Spleen (tissue), 7 donors: ENCODE measurements around the gene DNAJB6.
A peak's percentile ranks its signal among the peaks of the same experiment; 100 is the strongest.

Experiments used
- CTCF ChIP-seq, 11 experiments: fragments of 200-600 bp in 7 of 11; fragments of 450-650 bp in 4 of 11; sonication (generic) in 4 of 11; IDR thresholded peaks in 8 of 11; conservative IDR thresholded peaks in 3 of 11; 1 replicate in 7 of 11; 2 replicates in 4 of 11; pipeline versions ENCODE4 v1.4.0 to v1.8.0; 2016 to 2021; ENCODE audit warnings: antibody characterized with exemption in 11 of 11, inconsistent platforms in 4 of 11, mild to moderate bottlenecking in 1 of 11
- POLR2A ChIP-seq, 3 donors: fragments of 450-650 bp; IDR thresholded peaks; one replicate each; pipeline ENCODE4 v1.5.1; 2017; ENCODE audit warnings: antibody characterized with exemption in 3 of 3, mild to moderate bottlenecking in 1 of 3
- POLR2AphosphoS5 ChIP-seq, 3 donors: sonication (generic); formaldehyde crosslinking; IDR thresholded peaks; one replicate each; pipeline ENCODE4 v1.5.1; 2017; ENCODE audit warnings: antibody characterized with exemption in 3 of 3
- donor health status: DM: no; HTN: no; CAD: no; lungs with moderate emphysema.
- donor health status: DM: no; HTN: no; CAD: no.
- donor health status: DM: no; HTN: no; CAD: no.

- TF ChIP-seq CTCF (IDR thresholded peaks at IDR 0.05 in 8 of 11, conservative IDR thresholded peaks at IDR 0.05 in 3 of 11) (peak; percentile 80 to 92 (median 88)), POLR2A (IDR thresholded peaks at IDR 0.05) (no peak), POLR2AphosphoS5 (IDR thresholded peaks at IDR 0.05) (peak in 2 of 3 donors; percentile 56 to 88)
These were observed 50.4 kb downstream of the DNAJB6 start for GRCh38 chr7:157386979-157387800.
